ENCODE results near the gene PHACTR1. TPM values are rescaled to one million over a fixed set of nuclear protein-coding genes. Genes with fewer than 3 reads are reported as not detected.

Gene PHACTR1
- total RNA-seq, 1 experiment from 2014 or later, result not detected

GRCh38 chr6:13195803-13196202 is 479.2 kb downstream of the PHACTR1 start:
- in situ Hi-C loops (cut with HindIII; ENCODE audit: low pct_unique_long_range_greater_than_20kb, low sequenced_read_pairs), result no loop called here
- DNase-seq (ENCODE audit: low read depth), result no peak

DNA sequence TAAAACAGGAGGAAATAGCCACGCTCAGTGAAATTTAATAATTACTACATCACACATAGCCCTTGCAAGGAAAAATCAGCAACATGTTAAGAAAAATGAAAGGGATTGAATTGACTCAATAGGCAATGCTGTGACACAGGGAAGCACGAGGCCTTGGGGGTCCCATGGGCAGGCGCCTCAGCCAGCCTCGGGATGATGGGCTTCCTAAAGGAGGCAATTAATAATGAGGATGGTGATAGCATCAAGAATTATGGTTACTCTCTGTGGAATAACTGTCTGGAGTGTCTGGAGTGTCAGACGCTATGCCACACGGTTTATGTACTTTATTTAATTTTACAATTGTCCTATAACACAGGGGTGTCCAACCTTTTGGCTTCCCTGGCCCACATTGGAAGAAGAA is 481.6 kb downstream of the PHACTR1 start:
- DNase-seq (ENCODE audit: low read depth), result no peak
- in situ Hi-C loops (cut with HindIII; ENCODE audit: low pct_unique_long_range_greater_than_20kb, low sequenced_read_pairs), result no loop called here

- in situ Hi-C loops (cut with HindIII; ENCODE audit: low pct_unique_long_range_greater_than_20kb, low sequenced_read_pairs), result no loop called here
- no peak for DNase-seq (ENCODE audit: low read depth)
Observed at GRCh38 chr6:13201336-13201735, 484.8 kb downstream of the PHACTR1 start.

- no peak for DNase-seq (ENCODE audit: low read depth)
- in situ Hi-C loops (cut with HindIII; ENCODE audit: low pct_unique_long_range_greater_than_20kb, low sequenced_read_pairs), result no loop called here
Observed at GRCh38 chr6:13203145-13203544, 486.6 kb downstream of the PHACTR1 start.

DNA sequence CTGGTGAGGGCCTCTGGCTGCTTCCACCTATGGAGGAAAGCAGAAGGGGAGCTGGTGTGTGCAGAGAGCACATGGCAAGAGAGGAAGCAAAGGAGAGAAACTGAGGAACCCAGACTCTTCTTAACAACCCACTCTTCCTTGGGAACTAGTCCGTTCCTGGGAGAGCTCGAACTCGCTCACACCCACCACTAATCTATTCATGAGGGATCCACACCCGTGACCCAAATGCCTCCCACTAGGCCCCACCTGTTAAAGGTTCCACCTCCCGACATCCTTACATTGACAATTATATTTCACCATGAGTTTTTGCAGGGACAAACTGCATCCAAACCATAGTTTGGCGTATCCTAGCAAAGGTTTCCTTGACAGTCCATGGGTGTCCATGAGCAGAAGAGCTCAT is 488.5 kb downstream of the PHACTR1 start:
- DNase-seq (ENCODE audit: low read depth), result no peak
- in situ Hi-C loops (cut with HindIII; ENCODE audit: low pct_unique_long_range_greater_than_20kb, low sequenced_read_pairs), result no loop called here

GRCh38 chr6:13212096-13212495 is 495.5 kb downstream of the PHACTR1 start:
- in situ Hi-C loops (cut with HindIII; ENCODE audit: low pct_unique_long_range_greater_than_20kb, low sequenced_read_pairs), result no loop called here
- no peak for DNase-seq (ENCODE audit: low read depth)

- DNase-seq (ENCODE audit: low read depth), result no peak
- in situ Hi-C loops (cut with HindIII; ENCODE audit: low pct_unique_long_range_greater_than_20kb, low sequenced_read_pairs), result no loop called here
Observed at GRCh38 chr6:13212538-13212937, 496.0 kb downstream of the PHACTR1 start.

DNA sequence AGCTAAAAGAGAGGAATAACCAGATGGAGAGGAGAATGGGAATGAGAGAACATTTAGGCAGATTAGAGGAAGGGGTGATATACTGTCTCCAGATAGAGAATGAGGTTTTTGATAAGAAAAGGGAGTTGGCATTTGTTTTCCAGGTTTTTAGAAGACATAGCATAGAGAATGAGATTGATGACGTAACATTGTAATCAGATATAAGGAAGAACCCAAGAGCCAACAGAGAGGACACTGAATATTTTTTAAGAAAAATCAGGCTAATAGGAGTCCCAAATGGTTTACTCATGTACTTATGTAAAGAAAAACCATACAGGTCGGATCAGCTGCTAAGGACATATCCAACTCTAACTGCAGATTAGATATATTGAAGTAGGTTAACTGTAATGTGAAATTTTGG is 498.8 kb downstream of the PHACTR1 start:
- in situ Hi-C loops (cut with HindIII; ENCODE audit: low pct_unique_long_range_greater_than_20kb, low sequenced_read_pairs), result no loop called here
- no peak for DNase-seq (ENCODE audit: low read depth)

DNA sequence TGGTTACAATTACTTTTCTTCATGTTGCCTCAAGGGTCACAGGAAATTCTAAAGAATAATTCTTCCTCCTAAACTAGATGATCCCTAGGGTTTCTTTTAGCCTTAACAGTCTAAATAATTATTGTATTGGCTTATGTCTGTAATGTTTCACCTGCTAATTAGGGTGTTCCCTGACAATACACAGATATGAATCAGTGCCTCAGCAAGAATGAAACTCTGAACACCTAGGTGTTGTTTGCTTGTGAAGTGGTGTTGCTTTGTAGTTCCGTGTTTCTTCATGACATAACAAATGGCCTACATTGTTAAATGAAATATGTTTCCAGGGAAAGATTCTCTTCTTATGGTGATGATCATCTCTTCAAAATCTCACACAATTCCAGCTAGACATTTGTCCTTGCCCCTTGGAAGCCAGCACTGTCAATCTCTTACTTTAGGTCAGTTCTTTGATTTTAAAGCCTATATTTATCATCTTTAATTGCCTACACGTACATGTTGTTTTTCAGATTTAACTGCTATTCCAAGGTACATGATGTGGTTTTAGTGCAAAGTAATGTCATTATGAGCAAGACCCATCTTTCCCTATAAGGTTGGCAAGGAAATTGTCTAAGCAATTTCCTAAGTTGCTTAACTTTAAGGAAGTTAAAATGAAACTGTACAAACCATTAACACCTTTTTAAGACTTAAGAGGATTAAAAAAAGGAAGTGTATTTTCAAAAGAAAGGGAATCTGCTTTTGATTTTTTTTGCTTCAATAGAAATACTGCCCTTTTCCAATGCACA is 499.9 kb downstream of the PHACTR1 start:
- in situ Hi-C loops (cut with HindIII; ENCODE audit: low pct_unique_long_range_greater_than_20kb, low sequenced_read_pairs), result no loop called here
- DNase-seq (ENCODE audit: low read depth), result no peak

DNA sequence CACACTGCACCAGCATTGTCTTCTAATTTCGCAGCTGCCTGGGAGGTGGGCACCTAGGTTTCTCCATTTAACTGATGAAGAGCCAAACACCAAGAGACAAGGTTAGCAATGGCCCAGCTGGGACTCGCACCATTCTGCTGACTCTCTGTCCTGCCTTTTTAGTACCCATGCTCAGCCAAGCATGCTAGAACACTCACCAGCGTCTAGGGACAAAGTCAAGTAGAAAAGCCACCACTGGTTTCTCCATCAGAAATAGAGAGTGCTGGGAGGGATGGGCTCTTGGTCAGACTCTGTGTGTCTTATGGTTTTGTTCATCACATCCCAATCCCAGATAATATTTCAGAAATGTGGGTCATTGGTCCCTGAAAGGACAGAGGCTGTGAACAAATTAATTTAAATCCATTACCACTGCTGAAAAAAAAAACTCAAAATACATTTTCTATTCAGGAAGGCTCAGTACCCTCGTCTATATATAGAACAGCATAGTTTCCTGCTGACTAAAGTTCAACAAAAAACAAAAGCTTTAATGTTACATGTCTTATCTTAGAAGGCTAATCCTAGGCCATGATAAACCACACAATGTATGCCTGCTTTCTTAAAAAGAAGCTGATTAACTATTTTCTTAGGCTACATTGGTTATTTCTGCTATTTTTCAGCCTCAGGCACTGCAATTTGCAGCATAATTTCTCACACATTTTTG is 500.8 kb downstream of the PHACTR1 start:
- no peak for DNase-seq (ENCODE audit: low read depth)
- in situ Hi-C loops (cut with HindIII; ENCODE audit: low pct_unique_long_range_greater_than_20kb, low sequenced_read_pairs), result no loop called here

GRCh38 chr6:13220266-13220665 is 503.7 kb downstream of the PHACTR1 start:
- no peak for DNase-seq (ENCODE audit: low read depth)
- in situ Hi-C loops (cut with HindIII; ENCODE audit: low pct_unique_long_range_greater_than_20kb, low sequenced_read_pairs), result no loop called here

DNA sequence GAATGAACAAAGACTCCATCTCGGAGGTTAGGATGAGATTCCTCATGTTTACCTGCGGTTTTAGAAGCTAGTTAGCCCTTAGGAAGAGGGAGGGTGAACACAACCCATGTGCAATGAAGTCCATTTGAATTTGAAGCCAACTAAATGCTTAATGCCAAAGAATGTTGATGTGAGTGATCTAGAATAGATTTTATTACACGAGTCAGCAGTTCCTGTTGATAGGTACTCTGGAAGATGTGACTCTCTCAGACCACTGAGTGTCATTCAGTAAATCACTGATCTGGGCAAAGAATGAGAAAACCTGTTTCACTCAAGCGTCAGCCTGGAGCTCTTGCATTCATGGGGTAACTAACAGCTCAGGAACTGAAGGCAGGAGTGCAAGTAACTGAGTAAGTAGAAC is 505.5 kb downstream of the PHACTR1 start:
- DNase-seq (ENCODE audit: low read depth), result no peak
- in situ Hi-C loops (cut with HindIII; ENCODE audit: low pct_unique_long_range_greater_than_20kb, low sequenced_read_pairs), result no loop called here

DNA sequence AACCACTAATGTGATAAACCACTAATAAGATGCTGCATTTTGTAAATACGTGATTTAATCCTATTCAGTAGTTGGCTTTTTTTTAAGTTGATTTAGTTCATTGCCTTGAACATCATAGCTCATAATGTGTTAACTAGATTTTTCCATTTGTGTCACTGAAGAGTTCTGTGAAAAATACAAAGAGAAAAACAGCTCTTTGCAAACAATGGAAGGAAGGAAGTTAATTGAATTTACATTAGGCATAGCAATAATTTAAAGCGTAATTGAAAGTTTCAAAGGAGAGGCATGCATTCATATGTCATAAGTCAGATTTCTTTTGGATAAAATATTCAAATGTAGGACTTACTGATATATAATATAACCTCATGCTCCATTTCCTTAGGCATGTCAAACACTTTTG is 509.5 kb downstream of the PHACTR1 start:
- DNase-seq (ENCODE audit: low read depth), result no peak
- in situ Hi-C loops (cut with HindIII; ENCODE audit: low pct_unique_long_range_greater_than_20kb, low sequenced_read_pairs), result no loop called here

DNA sequence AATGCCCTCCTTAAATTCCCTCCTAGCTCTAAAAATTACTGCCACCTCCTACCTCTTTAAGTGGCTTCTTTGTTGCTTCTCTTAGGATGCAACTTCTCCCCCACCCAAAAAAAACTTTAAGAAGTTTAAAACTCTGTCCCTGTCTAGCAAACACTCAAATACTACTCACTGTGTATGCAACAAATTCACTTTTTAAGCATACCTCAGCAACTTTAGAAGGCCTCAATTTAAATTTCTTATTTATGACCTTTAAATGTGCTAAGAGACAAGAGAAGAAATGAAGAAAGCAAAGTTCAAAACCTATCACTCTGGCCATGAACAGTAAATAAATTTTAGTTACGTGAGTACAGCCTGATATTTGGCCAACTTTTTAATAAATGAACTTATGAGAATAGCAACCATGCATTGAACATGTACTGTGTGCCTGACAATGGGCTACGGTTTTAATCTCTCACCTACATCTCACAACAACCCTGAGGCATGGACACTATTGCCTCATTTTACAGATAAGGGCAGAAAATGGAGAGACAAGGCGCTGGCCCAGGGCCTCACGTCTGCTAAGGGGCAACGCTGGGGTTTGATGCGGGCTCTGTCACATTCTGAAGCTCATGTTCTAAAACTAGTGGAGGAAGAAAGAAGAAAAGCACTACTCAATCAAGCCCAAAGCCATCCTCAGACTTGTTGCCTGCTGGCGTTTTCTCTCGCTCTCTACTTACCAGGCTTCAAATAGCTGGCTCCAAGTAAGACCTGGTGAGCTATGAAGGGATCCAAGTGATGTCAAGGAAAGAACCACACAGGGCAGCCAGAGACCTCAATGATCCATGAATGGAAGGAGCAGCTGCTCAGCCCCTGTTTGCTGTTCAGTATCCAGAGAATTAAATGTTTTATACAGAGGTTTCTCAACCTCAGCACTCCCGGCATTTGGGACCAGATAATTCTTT is 512.0 kb downstream of the PHACTR1 start:
- no peak for DNase-seq (ENCODE audit: low read depth)
- in situ Hi-C loops (cut with HindIII; ENCODE audit: low pct_unique_long_range_greater_than_20kb, low sequenced_read_pairs), result no loop called here

DNA sequence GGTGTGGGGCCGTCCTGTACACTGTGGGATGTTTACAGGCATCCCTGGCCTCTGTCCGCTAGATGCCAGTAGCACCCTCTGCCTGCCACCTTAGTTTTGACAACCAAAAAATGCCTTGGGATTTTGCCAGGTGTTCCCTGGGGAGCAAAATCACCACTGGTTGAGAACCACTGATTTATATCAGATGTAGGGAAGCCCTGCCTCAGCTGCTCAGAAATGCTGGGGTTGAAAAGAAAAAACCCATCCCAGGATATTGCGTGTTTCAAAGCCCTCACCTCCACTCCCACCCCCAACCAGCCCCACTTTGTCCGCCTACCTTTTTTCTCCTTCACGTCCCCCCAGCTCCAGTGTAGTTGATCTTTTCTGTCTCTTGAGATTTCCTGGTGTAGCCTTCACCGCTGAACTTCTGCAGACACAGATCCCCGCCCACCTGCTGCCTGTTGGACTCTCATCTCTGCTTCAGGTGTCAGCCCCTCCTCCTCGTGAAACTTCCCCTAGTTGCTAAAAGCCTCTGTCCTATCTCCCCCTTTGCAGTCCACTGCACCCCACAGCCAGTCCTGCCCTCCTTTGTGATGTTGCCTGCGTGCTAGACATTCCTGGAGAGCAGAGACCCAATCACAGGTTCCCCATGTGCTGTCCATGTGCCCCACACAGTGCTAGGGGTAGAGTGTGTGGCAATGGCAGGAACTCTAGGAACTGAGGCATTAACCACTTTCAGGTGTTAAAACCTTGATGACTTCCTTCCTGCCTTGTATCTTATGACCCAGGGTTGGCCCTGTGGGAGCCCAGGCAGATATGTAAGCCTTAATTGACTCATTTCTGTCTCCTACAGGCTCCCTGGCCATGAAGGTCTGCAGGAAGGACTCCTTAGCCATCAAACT is 512.9 kb downstream of the PHACTR1 start:
- no peak for DNase-seq (ENCODE audit: low read depth)
- in situ Hi-C loops (cut with HindIII; ENCODE audit: low pct_unique_long_range_greater_than_20kb, low sequenced_read_pairs), result no loop called here

DNA sequence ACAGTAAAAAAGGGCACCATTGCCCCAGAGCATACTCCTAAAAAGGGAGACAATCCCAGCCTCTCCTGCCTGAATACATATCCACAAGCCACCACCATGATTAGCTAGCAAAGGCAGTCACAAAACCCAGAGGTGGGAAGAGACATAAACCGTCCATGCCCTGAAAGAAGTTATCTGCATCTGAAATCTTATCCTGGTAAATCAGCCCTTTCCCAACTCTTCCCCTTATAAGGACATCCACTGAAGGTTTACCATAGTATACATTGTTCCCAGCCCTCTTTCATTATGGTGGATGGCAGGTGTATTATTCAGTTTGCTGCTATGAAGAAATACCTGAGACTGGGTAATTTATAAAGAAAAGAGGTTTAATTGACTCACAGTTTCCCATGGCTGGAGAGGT is 516.5 kb downstream of the PHACTR1 start:
- no peak for DNase-seq (ENCODE audit: low read depth)
- in situ Hi-C loops (cut with HindIII; ENCODE audit: low pct_unique_long_range_greater_than_20kb, low sequenced_read_pairs), result no loop called here

GRCh38 chr6:13234130-13234529 is 517.6 kb downstream of the PHACTR1 start:
- in situ Hi-C loops (cut with HindIII; ENCODE audit: low pct_unique_long_range_greater_than_20kb, low sequenced_read_pairs), result no loop called here
- DNase-seq (ENCODE audit: low read depth), result no peak

DNA sequence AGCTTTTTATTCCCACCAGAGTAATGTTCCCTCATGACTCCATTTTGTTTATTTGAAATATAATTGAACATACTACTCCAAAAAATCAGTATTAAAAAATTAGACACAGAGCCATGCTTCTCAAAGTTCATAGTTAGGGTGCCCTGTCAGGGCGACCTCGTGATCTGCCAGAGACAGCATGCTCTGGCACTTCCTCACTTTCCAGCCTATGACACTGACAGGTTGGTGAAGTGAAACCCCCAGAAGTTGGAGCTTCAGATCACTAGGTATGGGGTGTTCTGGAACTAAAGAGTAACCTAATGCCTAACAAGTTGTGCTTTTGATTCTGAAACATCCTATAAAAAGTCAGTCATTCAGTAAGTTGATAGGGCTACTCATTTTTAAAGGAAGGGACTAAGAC is 518.8 kb downstream of the PHACTR1 start:
- DNase-seq (ENCODE audit: low read depth), result no peak
- in situ Hi-C loops (cut with HindIII; ENCODE audit: low pct_unique_long_range_greater_than_20kb, low sequenced_read_pairs), result no loop called here

Measured in Caki2 (cell line).